H1 (cell line): Measurements from ENCODE around the gene DHRS7C. TPM values are rescaled to one million over a fixed set of nuclear protein-coding genes. Genes with fewer than 3 reads are reported as not detected.

ENCODE experiments used
- HDAC2 ChIP-seq, 2 experiments: fragments of 300-600 bp in 1 of 2; sonication (generic) in 1 of 2; IDR thresholded peaks; 2 replicates each; pipeline ENCODE4 v1.6.1; 2011 to 2012; ENCODE audit warnings: low read depth in 2 of 2, low read length in 2 of 2, mild to moderate bottlenecking in 2 of 2, moderate library complexity in 2 of 2, borderline replicate concordance in 1 of 2, inconsistent platforms in 1 of 2
- SIRT6 ChIP-seq: IDR thresholded peaks from one replicate; pipeline ENCODE4 v1.7.1; 2012; ENCODE audit warnings: low read length, inconsistent platforms
- polyA plus RNA-seq, 7 experiments: library from polyadenylated mRNA; depleted of rRNA in 3 of 7; stranded (reverse) in 5 of 7; unstranded in 2 of 7; fragments of >200 nt in 5 of 7; fragments of 200-250 nt in 2 of 7; gene quantifications; 1 replicate in 5 of 7; 2 replicates in 1 of 7; 4 replicates in 1 of 7; pipeline versions ENCODE4 v1.2.1 to v1.2.3, GENCODE V29; 2011 to 2013; ENCODE audit warnings: missing spikeins in 2 of 7, mixed read lengths in 2 of 7
- total RNA-seq: library from RNA; stranded (reverse); fragmentation: NEBNext Ultra II Directional; extraction: Animal tissue kit (Norgen Biotek cat#: 25700); gene quantifications from 2 replicates; pipeline ENCODE4 v1.2.1, GENCODE V29; 2021
- TF ChIP-seq, protein P1 (sequence below): fragments of 300-600 bp; sonication (generic); IDR thresholded peaks from 2 replicates; pipeline ENCODE4 v1.7.1; 2012; ENCODE audit warnings: low read length, moderate library complexity, mild to moderate bottlenecking, inconsistent platforms; ENCODE audit not compliant: insufficient replicate concordance

The DHRS7C gene
- total and polyA plus RNA-seq, 2 of the 8 experiments (the other 6 are each of a cell fraction or from before 2014, with no cell fraction given) = not detected

DNA sequence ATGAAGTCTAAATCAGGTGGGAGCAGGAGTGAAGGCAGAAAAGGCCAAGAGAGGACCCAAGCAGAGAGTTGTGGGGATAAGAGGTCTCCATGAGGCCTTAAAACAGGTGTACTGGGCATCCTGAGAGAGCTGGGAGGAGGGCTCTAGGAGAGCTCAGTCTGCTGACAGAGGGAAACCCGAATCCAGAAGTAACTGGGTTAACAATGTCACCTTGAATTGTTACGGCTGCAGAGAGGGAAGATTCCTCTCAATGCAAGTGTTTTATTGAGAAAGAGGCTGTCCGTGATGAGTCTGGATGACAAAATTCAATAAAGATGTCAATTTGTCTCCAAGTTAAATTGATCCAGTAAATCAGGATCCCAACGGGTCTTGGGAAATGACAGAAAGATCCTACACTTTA, 8.3 kb downstream of the DHRS7C start (continued):
- TF ChIP-seq, protein P1, sequence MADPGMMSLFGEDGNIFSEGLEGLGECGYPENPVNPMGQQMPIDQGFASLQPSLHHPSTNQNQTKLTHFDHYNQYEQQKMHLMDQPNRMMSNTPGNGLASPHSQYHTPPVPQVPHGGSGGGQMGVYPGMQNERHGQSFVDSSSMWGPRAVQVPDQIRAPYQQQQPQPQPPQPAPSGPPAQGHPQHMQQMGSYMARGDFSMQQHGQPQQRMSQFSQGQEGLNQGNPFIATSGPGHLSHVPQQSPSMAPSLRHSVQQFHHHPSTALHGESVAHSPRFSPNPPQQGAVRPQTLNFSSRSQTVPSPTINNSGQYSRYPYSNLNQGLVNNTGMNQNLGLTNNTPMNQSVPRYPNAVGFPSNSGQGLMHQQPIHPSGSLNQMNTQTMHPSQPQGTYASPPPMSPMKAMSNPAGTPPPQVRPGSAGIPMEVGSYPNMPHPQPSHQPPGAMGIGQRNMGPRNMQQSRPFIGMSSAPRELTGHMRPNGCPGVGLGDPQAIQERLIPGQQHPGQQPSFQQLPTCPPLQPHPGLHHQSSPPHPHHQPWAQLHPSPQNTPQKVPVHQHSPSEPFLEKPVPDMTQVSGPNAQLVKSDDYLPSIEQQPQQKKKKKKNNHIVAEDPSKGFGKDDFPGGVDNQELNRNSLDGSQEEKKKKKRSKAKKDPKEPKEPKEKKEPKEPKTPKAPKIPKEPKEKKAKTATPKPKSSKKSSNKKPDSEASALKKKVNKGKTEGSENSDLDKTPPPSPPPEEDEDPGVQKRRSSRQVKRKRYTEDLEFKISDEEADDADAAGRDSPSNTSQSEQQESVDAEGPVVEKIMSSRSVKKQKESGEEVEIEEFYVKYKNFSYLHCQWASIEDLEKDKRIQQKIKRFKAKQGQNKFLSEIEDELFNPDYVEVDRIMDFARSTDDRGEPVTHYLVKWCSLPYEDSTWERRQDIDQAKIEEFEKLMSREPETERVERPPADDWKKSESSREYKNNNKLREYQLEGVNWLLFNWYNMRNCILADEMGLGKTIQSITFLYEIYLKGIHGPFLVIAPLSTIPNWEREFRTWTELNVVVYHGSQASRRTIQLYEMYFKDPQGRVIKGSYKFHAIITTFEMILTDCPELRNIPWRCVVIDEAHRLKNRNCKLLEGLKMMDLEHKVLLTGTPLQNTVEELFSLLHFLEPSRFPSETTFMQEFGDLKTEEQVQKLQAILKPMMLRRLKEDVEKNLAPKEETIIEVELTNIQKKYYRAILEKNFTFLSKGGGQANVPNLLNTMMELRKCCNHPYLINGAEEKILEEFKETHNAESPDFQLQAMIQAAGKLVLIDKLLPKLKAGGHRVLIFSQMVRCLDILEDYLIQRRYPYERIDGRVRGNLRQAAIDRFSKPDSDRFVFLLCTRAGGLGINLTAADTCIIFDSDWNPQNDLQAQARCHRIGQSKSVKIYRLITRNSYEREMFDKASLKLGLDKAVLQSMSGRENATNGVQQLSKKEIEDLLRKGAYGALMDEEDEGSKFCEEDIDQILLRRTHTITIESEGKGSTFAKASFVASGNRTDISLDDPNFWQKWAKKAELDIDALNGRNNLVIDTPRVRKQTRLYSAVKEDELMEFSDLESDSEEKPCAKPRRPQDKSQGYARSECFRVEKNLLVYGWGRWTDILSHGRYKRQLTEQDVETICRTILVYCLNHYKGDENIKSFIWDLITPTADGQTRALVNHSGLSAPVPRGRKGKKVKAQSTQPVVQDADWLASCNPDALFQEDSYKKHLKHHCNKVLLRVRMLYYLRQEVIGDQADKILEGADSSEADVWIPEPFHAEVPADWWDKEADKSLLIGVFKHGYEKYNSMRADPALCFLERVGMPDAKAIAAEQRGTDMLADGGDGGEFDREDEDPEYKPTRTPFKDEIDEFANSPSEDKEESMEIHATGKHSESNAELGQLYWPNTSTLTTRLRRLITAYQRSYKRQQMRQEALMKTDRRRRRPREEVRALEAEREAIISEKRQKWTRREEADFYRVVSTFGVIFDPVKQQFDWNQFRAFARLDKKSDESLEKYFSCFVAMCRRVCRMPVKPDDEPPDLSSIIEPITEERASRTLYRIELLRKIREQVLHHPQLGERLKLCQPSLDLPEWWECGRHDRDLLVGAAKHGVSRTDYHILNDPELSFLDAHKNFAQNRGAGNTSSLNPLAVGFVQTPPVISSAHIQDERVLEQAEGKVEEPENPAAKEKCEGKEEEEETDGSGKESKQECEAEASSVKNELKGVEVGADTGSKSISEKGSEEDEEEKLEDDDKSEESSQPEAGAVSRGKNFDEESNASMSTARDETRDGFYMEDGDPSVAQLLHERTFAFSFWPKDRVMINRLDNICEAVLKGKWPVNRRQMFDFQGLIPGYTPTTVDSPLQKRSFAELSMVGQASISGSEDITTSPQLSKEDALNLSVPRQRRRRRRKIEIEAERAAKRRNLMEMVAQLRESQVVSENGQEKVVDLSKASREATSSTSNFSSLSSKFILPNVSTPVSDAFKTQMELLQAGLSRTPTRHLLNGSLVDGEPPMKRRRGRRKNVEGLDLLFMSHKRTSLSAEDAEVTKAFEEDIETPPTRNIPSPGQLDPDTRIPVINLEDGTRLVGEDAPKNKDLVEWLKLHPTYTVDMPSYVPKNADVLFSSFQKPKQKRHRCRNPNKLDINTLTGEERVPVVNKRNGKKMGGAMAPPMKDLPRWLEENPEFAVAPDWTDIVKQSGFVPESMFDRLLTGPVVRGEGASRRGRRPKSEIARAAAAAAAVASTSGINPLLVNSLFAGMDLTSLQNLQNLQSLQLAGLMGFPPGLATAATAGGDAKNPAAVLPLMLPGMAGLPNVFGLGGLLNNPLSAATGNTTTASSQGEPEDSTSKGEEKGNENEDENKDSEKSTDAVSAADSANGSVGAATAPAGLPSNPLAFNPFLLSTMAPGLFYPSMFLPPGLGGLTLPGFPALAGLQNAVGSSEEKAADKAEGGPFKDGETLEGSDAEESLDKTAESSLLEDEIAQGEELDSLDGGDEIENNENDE = no peak
- TF ChIP-seq HDAC2 (IDR thresholded peaks at IDR 0.05; ENCODE audit: borderline replicate concordance in 1 of 2, low read depth in 2 of 2, low read length in 2 of 2) (no peak), SIRT6 (no peak)
